AG08395 (cell line): ENCODE data around the gene ABTB1.
"Not testable (repeated sequence)": the region's sequence is repeated elsewhere in the genome, so short reads cannot be mapped to it uniquely, and the experiment has no call there.

Source experiments
- DNase-seq: peaks from one replicate; pipeline ENCODE4 v3.0.0; 2012; ENCODE audit warnings: mixed read lengths, low spot score

ABTB1 gene

GRCh38 chr3:127671523-127672428 is 976 bp upstream of the ABTB1 start:
- peak; percentile 28 for DNase-seq

GRCh38 chr3:127673191-127674100 is 694 bp downstream of the ABTB1 start:
- DNase-seq: peak; percentile 49

GRCh38 chr3:127674101-127674721 is 1.5 kb downstream of the ABTB1 start:
- no peak for DNase-seq

GRCh38 chr3:127674790-127675189 is 2.0 kb downstream of the ABTB1 start:
- DNase-seq: no peak

- DNase-seq: no peak
Measured at GRCh38 chr3:127675651-127676391, 3.1 kb downstream of the ABTB1 start.

GRCh38 chr3:127676456-127676855 is 3.7 kb downstream of the ABTB1 start:
- DNase-seq: no peak

- DNase-seq: no peak
Measured at GRCh38 chr3:127676921-127677351, 4.2 kb downstream of the ABTB1 start.

- no peak for DNase-seq
Measured at GRCh38 chr3:127677541-127678314, 5.0 kb downstream of the ABTB1 start.

- DNase-seq: no peak
Measured at GRCh38 chr3:127678315-127678599, 5.5 kb downstream of the ABTB1 start.

- no peak for DNase-seq
Measured at GRCh38 chr3:127678611-127679533, 6.1 kb downstream of the ABTB1 start.

GRCh38 chr3:127679534-127680145 is 6.9 kb downstream of the ABTB1 start:
- DNase-seq: no peak

- no peak for DNase-seq
Measured at GRCh38 chr3:127680146-127680661, 7.5 kb downstream of the ABTB1 start.

- no peak for DNase-seq
Measured at GRCh38 chr3:127680798-127681221, 8.1 kb downstream of the ABTB1 start.

- DNase-seq: not testable (repeated sequence)
Measured at GRCh38 chr3:127682175-127682554, 9.4 kb downstream of the ABTB1 start.

GRCh38 chr3:127682561-127682960 is 9.8 kb downstream of the ABTB1 start:
- no peak for DNase-seq

- DNase-seq: no peak
Measured at GRCh38 chr3:127684871-127685707, 12.3 kb downstream of the ABTB1 start.

GRCh38 chr3:127685708-127686511 is 13.2 kb downstream of the ABTB1 start:
- DNase-seq: no peak
